ENCODE data around the gene AIFM3.
A peak's percentile ranks its signal among the peaks of the same experiment; 100 is the strongest.

GRCh38 chr22:21001601-21002325 lies 34.7 kb downstream of the AIFM3 start, which contains the start of gene THAP7:
- peak; percentile 86 to 91 for TF ChIP-seq POLR2A (IDR thresholded peaks at IDR 0.05)
- TF ChIP-seq, protein P1, sequence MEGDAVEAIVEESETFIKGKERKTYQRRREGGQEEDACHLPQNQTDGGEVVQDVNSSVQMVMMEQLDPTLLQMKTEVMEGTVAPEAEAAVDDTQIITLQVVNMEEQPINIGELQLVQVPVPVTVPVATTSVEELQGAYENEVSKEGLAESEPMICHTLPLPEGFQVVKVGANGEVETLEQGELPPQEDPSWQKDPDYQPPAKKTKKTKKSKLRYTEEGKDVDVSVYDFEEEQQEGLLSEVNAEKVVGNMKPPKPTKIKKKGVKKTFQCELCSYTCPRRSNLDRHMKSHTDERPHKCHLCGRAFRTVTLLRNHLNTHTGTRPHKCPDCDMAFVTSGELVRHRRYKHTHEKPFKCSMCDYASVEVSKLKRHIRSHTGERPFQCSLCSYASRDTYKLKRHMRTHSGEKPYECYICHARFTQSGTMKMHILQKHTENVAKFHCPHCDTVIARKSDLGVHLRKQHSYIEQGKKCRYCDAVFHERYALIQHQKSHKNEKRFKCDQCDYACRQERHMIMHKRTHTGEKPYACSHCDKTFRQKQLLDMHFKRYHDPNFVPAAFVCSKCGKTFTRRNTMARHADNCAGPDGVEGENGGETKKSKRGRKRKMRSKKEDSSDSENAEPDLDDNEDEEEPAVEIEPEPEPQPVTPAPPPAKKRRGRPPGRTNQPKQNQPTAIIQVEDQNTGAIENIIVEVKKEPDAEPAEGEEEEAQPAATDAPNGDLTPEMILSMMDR (IDR thresholded peaks at IDR 0.05): no peak
